A549 (cell line): ENCODE results near the gene TAF3. TPM values are rescaled to one million over a fixed set of nuclear protein-coding genes. Genes with fewer than 3 reads are reported as not detected.

Source experiments
- ATAC-seq, 2 experiments: fragments of 200-7000 bp in 1 of 2; fragments of >200 bp in 1 of 2; cut with Nextera tagmentation in 1 of 2; cut with Tn5 transposase in 1 of 2; 3 replicates each; pipeline versions ENCODE4 v1.8.0 to v1.9.1; 2018 to 2020; ENCODE audit warnings: mild to moderate bottlenecking in 1 of 2, moderate library complexity in 1 of 2
- CTCF ChIA-PET: fragments of 300-600 bp; sonication (Branson Sonifier 250); formaldehyde crosslinking; extraction: SDS; loops from one replicate; lab custom pipeline; 2021; ENCODE audit warnings: antibody characterized with exemption, inconsistent platforms; lab: Yijun Ruan, JAX
- POLR2A ChIA-PET: fragments of 350-600 bp; formaldehyde crosslinking; extraction: SDS; loops from one replicate; lab custom pipeline; 2021; ENCODE audit warnings: antibody characterized with exemption, inconsistent platforms; lab: Yijun Ruan, JAX
- DNase-seq, 2 experiments: peaks; one replicate each; pipeline versions ENCODE4 v3.0.0 to v3.0.0-alpha.2; 2011 to 2016; ENCODE audit warnings: low read depth in 1 of 2, low spot score in 1 of 2
- FAIRE-seq: peaks from 2 replicates; lab custom pipeline; 2011; peaks lifted over from hg19 to GRCh38; lab: Jason Lieb, UNC
- H3K27ac ChIP-seq, 2 experiments: fragments of >200 bp; sonication (Bioruptor Twin); formaldehyde crosslinking; 3 replicates each; pipeline ENCODE4 v1.5.1; 2016 to 2017
- H3K4me1 ChIP-seq: fragments of >200 bp; sonication (Bioruptor Twin); formaldehyde crosslinking; 3 replicates; pipeline ENCODE4 v1.6.1; 2016
- H3K4me2 ChIP-seq: fragments of >200 bp; sonication (Bioruptor Twin); formaldehyde crosslinking; 3 replicates; pipeline ENCODE4 v1.6.1; 2016
- H3K4me3 ChIP-seq: fragments of >200 bp; sonication (Bioruptor Twin); formaldehyde crosslinking; 3 replicates; pipeline ENCODE4 v1.5.1; 2016
- H3K9me3 ChIP-seq: fragments of >200 bp; sonication (Bioruptor Twin); formaldehyde crosslinking; 3 replicates; pipeline ENCODE4 v1.6.1; 2016
- CEBPB ChIP-seq, 2 experiments: fragments of >200 bp in 1 of 2; sonication (Bioruptor Twin) in 1 of 2; formaldehyde crosslinking in 1 of 2; IDR thresholded peaks; 2 replicates each; pipeline ENCODE4 v1.6.1; 2012 to 2016
- EP300 ChIP-seq, 2 experiments: fragments of >200 bp; sonication (Bioruptor Twin); formaldehyde crosslinking; IDR thresholded peaks; 2 replicates in 1 of 2; 3 replicates in 1 of 2; pipeline ENCODE4 v1.6.1; 2016 to 2017
- HOXA7 ChIP-seq: fragments of 250-450 bp; sonication (Bioruptor Pico); IDR thresholded peaks from 2 replicates; pipeline ENCODE4 v1.5.0; 2020; ENCODE audit warnings: mild to moderate bottlenecking, moderate library complexity
- MAFK ChIP-seq: fragments of 450-650 bp; IDR thresholded peaks from 2 replicates; pipeline ENCODE4 v1.6.1; 2014; ENCODE audit not compliant: partially characterized antibody
- MYC ChIP-seq: IDR thresholded peaks from 2 replicates; pipeline ENCODE4 v1.6.1; 2012; ENCODE audit warnings: mild to moderate bottlenecking, inconsistent platforms, low read length, improper control_type of control experiment, borderline replicate concordance
- RARB ChIP-seq: fragments of 250-450 bp; sonication (Bioruptor Pico); IDR thresholded peaks from 2 replicates; pipeline ENCODE4 v1.8.0; 2021; ENCODE audit warnings: mild to moderate bottlenecking, moderate library complexity
- RCOR1 ChIP-seq: fragments of 150-350 bp; IDR thresholded peaks from 2 replicates; pipeline ENCODE4 v1.6.1; 2014; ENCODE audit warnings: antibody characterized with exemption, low read length, low read depth
- REST ChIP-seq: fragments of 200-600 bp; sonication (generic); IDR thresholded peaks from 2 replicates; pipeline ENCODE4 v1.6.1; 2016; ENCODE audit warnings: antibody characterized with exemption, mild to moderate bottlenecking, moderate library complexity
- RFX5 ChIP-seq: fragments of 450-650 bp; IDR thresholded peaks from 2 replicates; pipeline ENCODE4 v1.7.1; 2014; ENCODE audit warnings: antibody characterized with exemption, mild to moderate bottlenecking, moderate library complexity
- RNF2 ChIP-seq: fragments of 200-600 bp; sonication (generic); IDR thresholded peaks from 2 replicates; pipeline ENCODE4 v1.6.1; 2016; ENCODE audit warnings: low read depth, mild to moderate bottlenecking, antibody characterized with exemption, moderate library complexity, borderline replicate concordance
- TFCP2L1 ChIP-seq: fragments of 250-450 bp; sonication (Bioruptor Pico); IDR thresholded peaks from 2 replicates; pipeline ENCODE4 v1.5.0; 2021; ENCODE audit warnings: mild to moderate bottlenecking
- WGBS: methylation state at CpG from one replicate; pipeline ENCODE4 v1.1.6; 2017; ENCODE audit errors: missing lambda C conversion rate; 5-methylcytosine and 5-hydroxymethylcytosine counted together
- polyA plus RNA-seq, 4 experiments: library from polyadenylated mRNA; depleted of rRNA in 3 of 4; stranded (reverse); fragments of >200 nt; fragmentation: RNase III in 1 of 4; extraction: RNeasy Plus Mini Kit Qiagen cat#74134 plus additional on column Dnase treatment in 1 of 4; gene quantifications; 2 replicates in 3 of 4; 3 replicates in 1 of 4; pipeline ENCODE4 v1.2.3, GENCODE V29; 2011 to 2017
- TF ChIP-seq, protein P1 (sequence below): IDR thresholded peaks from 2 replicates; pipeline ENCODE4 v1.6.1; 2012; ENCODE audit warnings: low read depth, borderline replicate concordance
- TF ChIP-seq, protein P2 (sequence below): fragments of 150-350 bp; IDR thresholded peaks from 2 replicates; pipeline ENCODE4 v1.6.1; 2014; ENCODE audit warnings: low read depth, mild to moderate bottlenecking, low read length
- TF ChIP-seq, protein P3 (sequence below): fragments of >200 bp; sonication (Bioruptor Twin); formaldehyde crosslinking; IDR thresholded peaks from 3 replicates; pipeline ENCODE4 v1.6.1; 2016

The TAF3 gene
- polyA plus RNA-seq, 2 of the 4 experiments (the other 2 are of a cell fraction) = 5.7 to 6.1 TPM

DNA sequence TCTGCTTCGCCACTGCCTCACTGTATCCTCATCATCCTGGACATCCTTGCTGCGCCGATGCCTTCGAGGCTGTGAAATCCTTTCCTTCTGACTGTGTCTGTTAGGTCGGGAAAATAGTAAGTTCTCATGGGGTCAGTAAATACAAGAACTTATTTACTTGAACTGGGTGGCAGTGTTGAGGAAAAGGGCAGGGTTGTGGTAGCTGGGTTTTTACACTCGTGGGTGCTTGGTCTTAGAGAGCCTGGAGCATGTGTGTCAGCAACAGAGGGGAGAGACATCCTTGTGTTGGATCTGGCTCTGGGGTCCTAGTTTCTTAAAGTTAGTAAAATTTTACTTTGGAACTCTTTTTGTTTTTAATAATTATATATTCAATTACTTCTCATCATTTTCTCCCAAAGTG lies 123.3 kb downstream of the TAF3 start:
- peaks cover 8% of the 10 kb centered on the region; the same call in 2 of the 3 replicates for H3K9me3 ChIP-seq
- peaks cover 9% of the 10 kb centered on the region; the same call in 2 of the 3 replicates for H3K4me1 ChIP-seq
- TF ChIP-seq TFCP2L1 (CRISPR knock-in tag) = no peak
- no peak overlapping the region for H3K4me3 ChIP-seq
- no peak overlapping the region for H3K27ac ChIP-seq
- no peak overlapping the region for H3K4me2 ChIP-seq
- POLR2A ChIA-PET = no interaction called here
- FAIRE-seq (no peak), DNase-seq (no peak), ATAC-seq (no peak)
- WGBS = 75% methylated on average over 6 of the region's 6 CpGs
- CTCF ChIA-PET = no interaction called here

GRCh38 chr10:7942316-7942715 lies 124.0 kb downstream of the TAF3 start:
- WGBS = 89% methylated on average over 4 of the region's 4 CpGs
- ChIA-PET CTCF (no interaction called here), POLR2A (no interaction called here)
- H3K4me2 ChIP-seq = no peak overlapping the region
- DNase-seq = no peak
- no peak overlapping the region for H3K27ac ChIP-seq
- H3K4me3 ChIP-seq = no peak overlapping the region
- TF ChIP-seq REST = no peak
- TF ChIP-seq, all 56 proteins: peak for 0
- Histone ChIP-seq H3K4me1 (peaks cover 9% of the 10 kb centered on the region; the same call in 2 of the 3 replicates), H3K9me3 (peaks cover 5% of the 10 kb centered on the region; the same call in 2 of the 3 replicates)
- ATAC-seq (no peak), FAIRE-seq (no peak)

DNA sequence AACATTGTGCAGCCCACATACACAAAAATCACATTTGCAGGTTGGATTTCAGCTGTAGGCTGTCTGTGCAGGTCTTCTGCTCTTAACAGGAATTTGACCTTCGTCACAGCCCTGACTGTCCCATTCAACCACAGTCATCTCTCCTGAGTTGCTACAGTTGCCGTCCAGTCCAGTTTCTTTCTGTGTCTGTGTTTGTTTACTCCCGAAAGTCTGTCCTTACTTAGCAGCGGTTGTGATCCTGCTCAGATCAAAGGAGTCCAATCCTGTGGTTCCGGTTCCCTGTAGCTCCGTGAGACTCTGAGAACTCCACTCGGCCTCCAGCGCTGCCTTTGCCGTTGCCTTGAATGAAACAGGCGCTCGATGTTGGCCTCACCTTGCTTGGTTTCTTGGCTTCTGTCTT lies 124.6 kb downstream of the TAF3 start:
- H3K4me2 ChIP-seq = no peak overlapping the region
- 94% methylated on average over 11 of the region's 11 CpGs for WGBS
- CTCF ChIA-PET = no interaction called here
- H3K4me1 ChIP-seq = peaks cover 9% of the 10 kb centered on the region; the same call in 2 of the 3 replicates
- POLR2A ChIA-PET = no interaction called here
- H3K9me3 ChIP-seq = peaks cover 4% of the 10 kb centered on the region; the same call in 1 of the 3 replicates
- ATAC-seq (no peak), DNase-seq (no peak), FAIRE-seq (no peak)
- TF ChIP-seq RNF2 (no peak), RCOR1 (no peak), RARB (CRISPR knock-in tag) (no peak), CEBPB (IDR thresholded peaks at IDR 0.05) (no peak), HOXA7 (CRISPR knock-in tag) (no peak), MAFK (no peak), RFX5 (no peak), MYC (no peak), EP300 (IDR thresholded peaks at IDR 0.05) (no peak)
- TF ChIP-seq, protein P1, sequence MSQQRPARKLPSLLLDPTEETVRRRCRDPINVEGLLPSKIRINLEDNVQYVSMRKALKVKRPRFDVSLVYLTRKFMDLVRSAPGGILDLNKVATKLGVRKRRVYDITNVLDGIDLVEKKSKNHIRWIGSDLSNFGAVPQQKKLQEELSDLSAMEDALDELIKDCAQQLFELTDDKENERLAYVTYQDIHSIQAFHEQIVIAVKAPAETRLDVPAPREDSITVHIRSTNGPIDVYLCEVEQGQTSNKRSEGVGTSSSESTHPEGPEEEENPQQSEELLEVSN = no peak
- TF ChIP-seq, protein P2, sequence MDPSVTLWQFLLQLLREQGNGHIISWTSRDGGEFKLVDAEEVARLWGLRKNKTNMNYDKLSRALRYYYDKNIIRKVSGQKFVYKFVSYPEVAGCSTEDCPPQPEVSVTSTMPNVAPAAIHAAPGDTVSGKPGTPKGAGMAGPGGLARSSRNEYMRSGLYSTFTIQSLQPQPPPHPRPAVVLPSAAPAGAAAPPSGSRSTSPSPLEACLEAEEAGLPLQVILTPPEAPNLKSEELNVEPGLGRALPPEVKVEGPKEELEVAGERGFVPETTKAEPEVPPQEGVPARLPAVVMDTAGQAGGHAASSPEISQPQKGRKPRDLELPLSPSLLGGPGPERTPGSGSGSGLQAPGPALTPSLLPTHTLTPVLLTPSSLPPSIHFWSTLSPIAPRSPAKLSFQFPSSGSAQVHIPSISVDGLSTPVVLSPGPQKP = no peak
- TF ChIP-seq, protein P3, sequence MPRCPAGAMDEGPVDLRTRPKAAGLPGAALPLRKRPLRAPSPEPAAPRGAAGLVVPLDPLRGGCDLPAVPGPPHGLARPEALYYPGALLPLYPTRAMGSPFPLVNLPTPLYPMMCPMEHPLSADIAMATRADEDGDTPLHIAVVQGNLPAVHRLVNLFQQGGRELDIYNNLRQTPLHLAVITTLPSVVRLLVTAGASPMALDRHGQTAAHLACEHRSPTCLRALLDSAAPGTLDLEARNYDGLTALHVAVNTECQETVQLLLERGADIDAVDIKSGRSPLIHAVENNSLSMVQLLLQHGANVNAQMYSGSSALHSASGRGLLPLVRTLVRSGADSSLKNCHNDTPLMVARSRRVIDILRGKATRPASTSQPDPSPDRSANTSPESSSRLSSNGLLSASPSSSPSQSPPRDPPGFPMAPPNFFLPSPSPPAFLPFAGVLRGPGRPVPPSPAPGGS = no peak
- no peak overlapping the region for H3K4me3 ChIP-seq
- no peak overlapping the region for H3K27ac ChIP-seq
